H9 (cell line): ENCODE data around the gene CLCN2. TPM values are rescaled to one million over a fixed set of nuclear protein-coding genes. Genes with fewer than 3 reads are reported as not detected.

Experiments
- DNase-seq: peaks from one replicate; pipeline ENCODE4 v3.0.0-alpha.2; 2017
- H2AFZ ChIP-seq: one replicate; pipeline ENCODE4 v1.6.1; 2013; ENCODE audit warnings: mild to moderate bottlenecking, low read length, control low read depth, moderate library complexity
- H2AK5ac ChIP-seq: 2 replicates; pipeline ENCODE4 v1.6.1; 2013; ENCODE audit warnings: low read length, control low read depth, mixed read lengths; ENCODE audit not compliant: insufficient read length
- H2BK120ac ChIP-seq: one replicate; pipeline ENCODE4 v1.6.1; 2013; ENCODE audit warnings: low read depth, mild to moderate bottlenecking, low read length, control low read depth, inconsistent platforms; ENCODE audit not compliant: poor library complexity, severe bottlenecking
- H2BK12ac ChIP-seq: 2 replicates; pipeline ENCODE4 v1.6.1; 2013; ENCODE audit warnings: low read length, control low read depth, mixed read lengths, low read depth; ENCODE audit not compliant: insufficient read length
- H2BK15ac ChIP-seq: 2 replicates; pipeline ENCODE4 v1.6.1; 2013; ENCODE audit warnings: low read depth, low read length, control low read depth
- H2BK20ac ChIP-seq: one replicate; pipeline ENCODE4 v1.6.1; 2013; ENCODE audit warnings: low read depth, mild to moderate bottlenecking, low read length, control low read depth, inconsistent platforms; ENCODE audit not compliant: poor library complexity, severe bottlenecking
- H2BK5ac ChIP-seq: 2 replicates; pipeline ENCODE4 v1.6.1; 2013; ENCODE audit warnings: low read length, control low read depth, mixed read lengths; ENCODE audit not compliant: insufficient read length
- H3K14ac ChIP-seq: 2 replicates; pipeline ENCODE4 v1.6.1; 2013; ENCODE audit warnings: low read length, control low read depth; ENCODE audit not compliant: insufficient read depth
- H3K18ac ChIP-seq: 2 replicates; pipeline ENCODE4 v1.6.1; 2013; ENCODE audit warnings: low read depth, mild to moderate bottlenecking, mixed read lengths, low read length, control low read depth; ENCODE audit not compliant: insufficient read length
- H3K23ac ChIP-seq: 2 replicates; pipeline ENCODE4 v1.6.1; 2013; ENCODE audit warnings: low read length, control low read depth, mixed read lengths, low read depth; ENCODE audit not compliant: insufficient read length
- H3K23me2 ChIP-seq: 2 replicates; pipeline ENCODE4 v1.6.1; 2013; ENCODE audit warnings: low read depth, mild to moderate bottlenecking, mixed read lengths, low read length, control low read depth; ENCODE audit not compliant: insufficient read length, poor library complexity, severe bottlenecking
- H3K27ac ChIP-seq: 2 replicates; pipeline ENCODE4 v1.5.1; 2013; ENCODE audit warnings: low read length, control low read depth, mixed read lengths, low read depth; ENCODE audit not compliant: insufficient read length
- H3K27me3 ChIP-seq: 2 replicates; pipeline ENCODE4 v1.6.1; 2013; ENCODE audit warnings: low read length, control low read depth, inconsistent platforms; ENCODE audit not compliant: insufficient read depth
- H3K4ac ChIP-seq: 2 replicates; pipeline ENCODE4 v1.6.1; 2013; ENCODE audit warnings: low read depth, mild to moderate bottlenecking, control low read depth, inconsistent platforms, low read length, moderate library complexity
- H3K4me1 ChIP-seq: 2 replicates; pipeline ENCODE4 v1.6.1; 2013; ENCODE audit warnings: low read length, control low read depth, inconsistent platforms; ENCODE audit not compliant: insufficient read depth
- H3K4me2 ChIP-seq: 2 replicates; pipeline ENCODE4 v1.6.1; 2013; ENCODE audit warnings: low read length, control low read depth, mixed read lengths; ENCODE audit not compliant: insufficient read length, insufficient read depth
- H3K56ac ChIP-seq: 2 replicates; pipeline ENCODE4 v1.6.1; 2013; ENCODE audit warnings: low read depth, mild to moderate bottlenecking, mixed read lengths, low read length, control low read depth; ENCODE audit not compliant: insufficient read length
- H3K79me1 ChIP-seq: 2 replicates; pipeline ENCODE4 v1.6.1; 2013; ENCODE audit warnings: low read depth, mild to moderate bottlenecking, moderate library complexity, low read length, control low read depth, inconsistent platforms; ENCODE audit not compliant: insufficient read depth, poor library complexity, severe bottlenecking
- H3K79me2 ChIP-seq: 2 replicates; pipeline ENCODE4 v1.6.1; 2013; ENCODE audit warnings: low read length, control low read depth, inconsistent platforms; ENCODE audit not compliant: insufficient read depth
- H3K9ac ChIP-seq: 2 replicates; pipeline ENCODE4 v1.6.1; 2013; ENCODE audit warnings: low read length, control low read depth, mixed read lengths; ENCODE audit not compliant: insufficient read length; ENCODE audit errors: extremely low read depth
- H3K9me3 ChIP-seq: one replicate; pipeline ENCODE4 v1.6.1; 2013; ENCODE audit warnings: low read depth, low read length, inconsistent platforms; ENCODE audit not compliant: control insufficient read depth
- H3T11ph ChIP-seq: one replicate; pipeline ENCODE4 v1.6.1; 2013; ENCODE audit warnings: mild to moderate bottlenecking, low read length, control low read depth, inconsistent platforms
- H4K20me1 ChIP-seq: one replicate; pipeline ENCODE4 v1.6.1; 2013; ENCODE audit not compliant: control insufficient read depth, insufficient read length, insufficient read depth
- H4K5ac ChIP-seq: 2 replicates; pipeline ENCODE4 v1.6.1; 2013; ENCODE audit warnings: low read depth, mild to moderate bottlenecking, mixed read lengths, low read length, control low read depth; ENCODE audit not compliant: insufficient read length
- H4K8ac ChIP-seq: replicated peaks from 2 replicates; pipeline ENCODE4 v1.6.1; 2013; ENCODE audit warnings: low read length, control low read depth, mixed read lengths, low read depth; ENCODE audit not compliant: insufficient read length
- H4K91ac ChIP-seq: 2 replicates; pipeline ENCODE4 v1.6.1; 2013; ENCODE audit warnings: low read depth, mild to moderate bottlenecking, moderate library complexity, mixed read lengths, low read length, control low read depth; ENCODE audit not compliant: insufficient read length
- H3K27ac Mint-ChIP-seq, 3 experiments: 2 replicates in 2 of 3; 3 replicates in 1 of 3; pipeline ENCODE4 v1.8.0; 2020 to 2021; ENCODE audit warnings: mixed read lengths in 3 of 3, mild to moderate bottlenecking in 1 of 3, moderate library complexity in 1 of 3
- H3K27me3 Mint-ChIP-seq: 2 replicates; pipeline ENCODE4 v1.8.0; 2021; ENCODE audit warnings: low read depth, mild to moderate bottlenecking, moderate library complexity, mixed read lengths
- H3K36me3 Mint-ChIP-seq, 3 experiments: 2 replicates in 2 of 3; 3 replicates in 1 of 3; pipeline ENCODE4 v1.8.0; 2020 to 2021; ENCODE audit warnings: low read depth in 3 of 3, mixed read lengths in 3 of 3; ENCODE audit not compliant: insufficient read depth in 1 of 3
- H3K4me1 Mint-ChIP-seq, 2 experiments: 2 replicates each; pipeline ENCODE4 v1.8.0; 2020; ENCODE audit warnings: mixed read lengths in 2 of 2
- H3K4me3 Mint-ChIP-seq, 2 experiments: 2 replicates in 1 of 2; 3 replicates in 1 of 2; pipeline ENCODE4 v1.8.0; 2020 to 2021; ENCODE audit warnings: mild to moderate bottlenecking in 2 of 2, mixed read lengths in 2 of 2, moderate library complexity in 1 of 2
- H3K9me3 Mint-ChIP-seq, 2 experiments: 2 replicates in 1 of 2; 3 replicates in 1 of 2; pipeline ENCODE4 v1.8.0; 2020; ENCODE audit warnings: mild to moderate bottlenecking in 2 of 2, mixed read lengths in 2 of 2, moderate library complexity in 1 of 2
- WGBS: extraction: QIAGEN DNeasy Blood & Tissue Kit; methylation state at CpG from one replicate; pipeline ENCODE4 v1.1.7; 2013; ENCODE audit warnings: missing lambda C conversion rate, low lambda C conversion rate, mixed read lengths; ENCODE audit not compliant: insufficient read length; ENCODE audit errors: extremely low coverage; 5-methylcytosine and 5-hydroxymethylcytosine counted together
- total RNA-seq: library from RNA; stranded (reverse); gene quantifications from 2 replicates; pipeline ENCODE4 v1.2.1, GENCODE V29; 2021
- TF ChIP-seq, protein P1 (sequence below): fragments of 200-600 bp; sonication (generic); conservative IDR thresholded peaks from 3 replicates; pipeline ENCODE4 v1.8.0; 2021; ENCODE audit warnings: antibody characterized with exemption, mild to moderate bottlenecking

The CLCN2 gene
- total RNA-seq, 1 experiment from 2014 or later = 17.2 TPM

DNA sequence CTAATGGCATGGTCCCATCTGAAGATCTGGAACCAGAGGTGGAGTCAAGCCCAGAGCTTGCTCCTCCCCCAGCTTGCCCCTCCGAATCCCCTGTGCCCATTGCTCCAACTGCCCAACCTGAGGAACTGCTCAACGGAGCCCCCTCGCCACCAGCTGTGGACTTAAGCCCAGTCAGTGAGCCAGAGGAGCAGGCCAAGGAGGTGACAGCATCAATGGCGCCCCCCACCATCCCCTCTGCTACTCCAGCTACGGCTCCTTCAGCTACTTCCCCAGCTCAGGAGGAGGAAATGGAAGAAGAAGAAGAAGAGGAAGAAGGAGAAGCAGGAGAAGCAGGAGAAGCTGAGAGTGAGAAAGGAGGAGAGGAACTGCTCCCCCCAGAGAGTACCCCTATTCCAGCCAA lies 39.7 kb downstream of the CLCN2 start:
- TF ChIP-seq, protein P1, sequence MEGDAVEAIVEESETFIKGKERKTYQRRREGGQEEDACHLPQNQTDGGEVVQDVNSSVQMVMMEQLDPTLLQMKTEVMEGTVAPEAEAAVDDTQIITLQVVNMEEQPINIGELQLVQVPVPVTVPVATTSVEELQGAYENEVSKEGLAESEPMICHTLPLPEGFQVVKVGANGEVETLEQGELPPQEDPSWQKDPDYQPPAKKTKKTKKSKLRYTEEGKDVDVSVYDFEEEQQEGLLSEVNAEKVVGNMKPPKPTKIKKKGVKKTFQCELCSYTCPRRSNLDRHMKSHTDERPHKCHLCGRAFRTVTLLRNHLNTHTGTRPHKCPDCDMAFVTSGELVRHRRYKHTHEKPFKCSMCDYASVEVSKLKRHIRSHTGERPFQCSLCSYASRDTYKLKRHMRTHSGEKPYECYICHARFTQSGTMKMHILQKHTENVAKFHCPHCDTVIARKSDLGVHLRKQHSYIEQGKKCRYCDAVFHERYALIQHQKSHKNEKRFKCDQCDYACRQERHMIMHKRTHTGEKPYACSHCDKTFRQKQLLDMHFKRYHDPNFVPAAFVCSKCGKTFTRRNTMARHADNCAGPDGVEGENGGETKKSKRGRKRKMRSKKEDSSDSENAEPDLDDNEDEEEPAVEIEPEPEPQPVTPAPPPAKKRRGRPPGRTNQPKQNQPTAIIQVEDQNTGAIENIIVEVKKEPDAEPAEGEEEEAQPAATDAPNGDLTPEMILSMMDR = no peak
- H4K8ac ChIP-seq = no peak overlapping the region
- H2AFZ ChIP-seq = no peak overlapping the region
- H3K9me3 Mint-ChIP-seq = no peaks in the 10 kb centered on the region
- 0 out of 2 replicates have a peak, but pooled peaks cover 2% of the 10 kb centered on the region for H3K4me1 ChIP-seq
- no peak overlapping the region for H3K23ac ChIP-seq
- H2BK12ac ChIP-seq = no peak overlapping the region
- no peaks in the 10 kb centered on the region; the same call in none of the 2 replicates for H3K27me3 Mint-ChIP-seq
- no peak overlapping the region for H4K5ac ChIP-seq
- H4K20me1 ChIP-seq = no peaks in the 10 kb centered on the region
- no peak overlapping the region for H2BK20ac ChIP-seq
- no peak overlapping the region for H2BK5ac ChIP-seq
- no peak overlapping the region for H2BK120ac ChIP-seq
- H3K23me2 ChIP-seq = no peaks in the 10 kb centered on the region
- H2AK5ac ChIP-seq = no peak overlapping the region
- no peak overlapping the region for H3K9ac ChIP-seq
- peak overlapping the region in 1 of 2 experiments; percentile 46; a peak in 2 of 5 replicates for H3K4me3 Mint-ChIP-seq
- peaks cover 22% of the 10 kb centered on the region for H3K79me2 ChIP-seq
- H3K27me3 ChIP-seq = no peaks in the 10 kb centered on the region
- no peak overlapping the region for H3K56ac ChIP-seq
- peaks cover 80 to 96% (median 91%) of the 10 kb centered on the region in 3 experiments for H3K36me3 Mint-ChIP-seq
- no peak overlapping the region for H3K27ac ChIP-seq
- H4K91ac ChIP-seq = no peak overlapping the region
- H2BK15ac ChIP-seq = no peak overlapping the region
- no peaks in the 10 kb centered on the region for H3K9me3 ChIP-seq
- 0 out of 7 replicates have a peak overlapping the region, but pooled peaks of 1 of the 3 experiments have one; percentile 26 for H3K27ac Mint-ChIP-seq
- no peak overlapping the region for H3T11ph ChIP-seq
- H3K79me1 ChIP-seq = peaks cover 6% of the 10 kb centered on the region
- no peak overlapping the region for H3K18ac ChIP-seq
- H3K14ac ChIP-seq = no peak overlapping the region
- no peak for DNase-seq
- H3K4ac ChIP-seq = no peak overlapping the region
- no CpG with 5 or more reads among the region's 5 CpGs for WGBS
- H3K4me2 ChIP-seq = no peak overlapping the region
- H3K4me1 Mint-ChIP-seq = peaks cover 18 to 19% of the 10 kb centered on the region in 2 experiments
